Ovary (tissue), 9 donors: ENCODE results near the gene KCNN3. TPM values are rescaled to one million over a fixed set of nuclear protein-coding genes. Genes with fewer than 3 reads are reported as not detected.

ENCODE experiments used
- DNase-seq, 5 donors: peaks; one replicate each; pipeline ENCODE4 v3.0.0-alpha.2; 2019 to 2020
- H3K27ac ChIP-seq, 2 donors: fragments of 200-600 bp; one replicate each; pipeline versions ENCODE4 v1.5.1 to v1.8.0; 2019 to 2022
- H3K27me3 ChIP-seq: fragments of 200-600 bp; one replicate; pipeline ENCODE4 v1.8.0; 2022
- H3K36me3 ChIP-seq: fragments of 200-600 bp; sonication (generic); one replicate; pipeline ENCODE4 v1.5.1; 2019
- H3K4me1 ChIP-seq: one replicate; pipeline ENCODE4 v1.8.1; 2013; ENCODE audit warnings: mild to moderate bottlenecking, moderate library complexity; ENCODE audit not compliant: insufficient read depth
- H3K4me3 ChIP-seq: fragments of 200-600 bp; sonication (generic); one replicate; pipeline ENCODE4 v1.5.1; 2017
- H3K9me3 ChIP-seq, 2 donors: fragments of 200-600 bp in 1 of 2; sonication (generic) in 1 of 2; one replicate each; pipeline versions ENCODE4 v1.5.1 to v1.8.1; 2013 to 2019; ENCODE audit warnings: mild to moderate bottlenecking in 1 of 2, moderate library complexity in 1 of 2
- EP300 ChIP-seq: sonication (generic); formaldehyde crosslinking; IDR thresholded peaks from one replicate; pipeline ENCODE4 v1.6.1; 2017; ENCODE audit warnings: antibody characterized with exemption
- POLR2A ChIP-seq: fragments of 450-650 bp; IDR thresholded peaks from one replicate; pipeline ENCODE4 v1.6.1; 2017; ENCODE audit warnings: antibody characterized with exemption, mild to moderate bottlenecking, moderate library complexity
- WGBS, 3 donors: extraction: QIAGEN DNeasy Blood & Tissue Kit in 1 of 3; methylation state at CpG; one replicate each; pipeline versions ENCODE4 v1.1.5 to v1.1.7; 2013 to 2017; 5-methylcytosine and 5-hydroxymethylcytosine counted together
- intact Hi-C, 4 donors: fragments of 100-400 bp; cut with DNase I; formaldehyde crosslinking; loops; one replicate each; pipeline versions ENCODE4 v1.11.0 to v1.15.1; 2022 to 2023
- polyA plus RNA-seq, 2 donors: library from polyadenylated mRNA; stranded (reverse); fragments of 200-250 nt in 1 of 2; fragments of 350-450 nt in 1 of 2; fragmentation: Illumina TruSeq in 1 of 2; extraction: RNeasy Lipid Tissue Mini Kit (QIAGEN cat#74804) in 1 of 2; gene quantifications; one replicate each; pipeline ENCODE4 v1.2.3, GENCODE V29; 2013 to 2014
- total RNA-seq, 7 donors: library from RNA; depleted of rRNA in 2 of 7; stranded (reverse); fragments of >200 nt in 2 of 7; fragmentation: NEBNext Ultra II Directional in 3 of 7; extraction: Animal tissue kit (Norgen Biotek cat#: 25700) in 3 of 7; gene quantifications; one replicate each; pipeline versions ENCODE4 v1.1.0 to v1.2.4, GENCODE V29; 2016 to 2023
- TF ChIP-seq, protein P1 (sequence below), 3 donors: fragments of 450-650 bp in 2 of 3; fragments of 200-600 bp in 1 of 3; IDR thresholded peaks; one replicate each; pipeline versions ENCODE4 v1.5.1 to v1.8.0; 2016 to 2022; ENCODE audit warnings: antibody characterized with exemption in 3 of 3, mild to moderate bottlenecking in 1 of 3
- donor health status: DM: no; HTN: no; CAD: no; lungs with moderate emphysema.
- donor health status: DM: no; HTN: no; CAD: no.
- donor health status: Bipolar disorder and iron deficiency.
- donor health status: DM: yes; HTN: yes; CAD: no.
- donor health status: DM: no; HTN: no; CAD: no.
- donor health status: DM: yes; HTN: yes; CAD: no.

Gene KCNN3
- total and polyA plus RNA-seq, 9 donors = 0.71 to 6.1 (median 1.7) TPM

DNA sequence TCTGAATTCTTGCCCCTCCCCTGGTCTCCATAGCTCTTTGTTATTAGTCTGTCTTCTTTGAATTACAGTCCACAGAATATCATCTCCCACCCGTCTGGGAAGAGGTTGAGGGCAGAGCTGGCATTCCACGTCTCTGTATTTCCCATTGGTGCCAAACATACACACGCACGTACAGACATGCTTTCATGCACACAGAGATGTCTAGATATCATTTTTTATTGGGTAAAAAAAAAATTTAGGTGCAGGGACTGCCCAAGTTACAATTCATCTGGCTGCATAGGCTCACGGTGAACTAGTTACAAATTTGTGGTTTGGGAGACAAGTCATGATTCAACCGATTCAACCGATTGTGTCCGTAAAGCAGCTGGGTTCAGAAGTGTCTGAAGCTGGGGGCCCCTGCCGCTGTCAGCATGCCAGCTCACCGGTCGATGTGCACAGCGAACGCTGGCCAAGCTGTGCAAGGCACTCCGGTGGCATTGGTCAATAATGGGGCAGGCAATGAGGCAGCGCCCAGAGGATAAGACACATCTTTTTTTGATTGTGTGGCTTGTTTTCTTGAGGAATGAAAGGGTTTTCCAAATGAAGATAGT, 73.7 kb downstream of the KCNN3 start:
- 71 to 78% (median 73%) methylated on average over 15 of the region's 15 CpGs for WGBS, 3 donors
- no peak overlapping the region for H3K27ac ChIP-seq
- no peaks in the 10 kb centered on the region for H3K4me1 ChIP-seq
- H3K27me3 ChIP-seq = no peaks in the 10 kb centered on the region
- intact Hi-C loops = no loop called here
- no peaks in the 10 kb centered on the region for H3K9me3 ChIP-seq
- TF ChIP-seq POLR2A = no peak
- no peak for TF ChIP-seq EP300
- TF ChIP-seq, protein P1, sequence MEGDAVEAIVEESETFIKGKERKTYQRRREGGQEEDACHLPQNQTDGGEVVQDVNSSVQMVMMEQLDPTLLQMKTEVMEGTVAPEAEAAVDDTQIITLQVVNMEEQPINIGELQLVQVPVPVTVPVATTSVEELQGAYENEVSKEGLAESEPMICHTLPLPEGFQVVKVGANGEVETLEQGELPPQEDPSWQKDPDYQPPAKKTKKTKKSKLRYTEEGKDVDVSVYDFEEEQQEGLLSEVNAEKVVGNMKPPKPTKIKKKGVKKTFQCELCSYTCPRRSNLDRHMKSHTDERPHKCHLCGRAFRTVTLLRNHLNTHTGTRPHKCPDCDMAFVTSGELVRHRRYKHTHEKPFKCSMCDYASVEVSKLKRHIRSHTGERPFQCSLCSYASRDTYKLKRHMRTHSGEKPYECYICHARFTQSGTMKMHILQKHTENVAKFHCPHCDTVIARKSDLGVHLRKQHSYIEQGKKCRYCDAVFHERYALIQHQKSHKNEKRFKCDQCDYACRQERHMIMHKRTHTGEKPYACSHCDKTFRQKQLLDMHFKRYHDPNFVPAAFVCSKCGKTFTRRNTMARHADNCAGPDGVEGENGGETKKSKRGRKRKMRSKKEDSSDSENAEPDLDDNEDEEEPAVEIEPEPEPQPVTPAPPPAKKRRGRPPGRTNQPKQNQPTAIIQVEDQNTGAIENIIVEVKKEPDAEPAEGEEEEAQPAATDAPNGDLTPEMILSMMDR (IDR thresholded peaks at IDR 0.05) = no peak
- no peak for DNase-seq
- no peak overlapping the region for H3K4me3 ChIP-seq
- no peaks in the 10 kb centered on the region for H3K36me3 ChIP-seq

DNA sequence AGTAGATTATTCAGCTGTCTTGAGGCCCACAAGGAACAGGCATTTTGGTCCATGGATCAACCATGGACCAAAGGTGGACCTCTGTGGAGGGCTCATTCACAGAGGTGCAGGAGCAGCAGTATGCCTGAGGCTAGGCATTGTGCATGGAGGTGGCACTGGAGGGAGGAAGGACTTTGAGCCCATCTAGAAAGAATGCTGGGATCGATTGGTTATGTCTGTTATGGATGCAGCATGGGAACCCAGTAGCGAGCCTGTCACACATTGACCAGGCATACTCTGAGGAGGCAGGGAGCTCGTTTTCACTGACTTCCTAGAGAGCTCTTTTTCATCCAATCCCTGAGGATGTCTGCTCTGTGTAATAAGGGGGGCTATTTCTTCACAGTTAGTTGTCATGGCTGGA, 75.5 kb downstream of the KCNN3 start:
- Histone ChIP-seq H3K4me1 (no peaks in the 10 kb centered on the region), H3K4me3 (no peak overlapping the region), H3K27me3 (no peaks in the 10 kb centered on the region), H3K27ac (no peak overlapping the region), H3K36me3 (no peaks in the 10 kb centered on the region), H3K9me3 (no peaks in the 10 kb centered on the region)
- TF ChIP-seq POLR2A (no peak), EP300 (no peak)
- TF ChIP-seq, protein P1 (IDR thresholded peaks at IDR 0.05) = no peak
- intact Hi-C loops = no loop called here
- DNase-seq = no peak
- WGBS, 3 donors = 80 to 90% (median 84%) methylated on average over 3 of the region's 3 CpGs

DNA sequence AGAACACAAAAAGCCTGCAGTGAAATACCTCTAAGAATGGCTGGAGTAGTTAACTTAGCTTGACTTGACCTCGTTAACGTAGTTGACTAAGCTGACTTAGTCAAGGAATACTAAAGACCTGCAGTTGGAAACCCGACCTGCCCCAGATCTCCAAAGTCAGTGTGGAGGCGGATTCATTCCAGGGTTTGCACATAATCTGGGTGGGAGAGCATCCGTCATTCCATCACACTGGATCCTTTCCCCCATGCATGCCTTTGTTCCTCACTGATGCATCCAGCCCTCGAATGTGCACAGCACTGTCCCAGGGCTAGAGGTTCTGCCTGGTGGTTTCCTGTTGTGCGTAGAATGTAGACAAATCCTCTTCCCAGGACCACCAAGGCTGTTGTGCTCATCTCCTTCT, 76.4 kb downstream of the KCNN3 start:
- no peaks in the 10 kb centered on the region for H3K4me1 ChIP-seq
- H3K27ac ChIP-seq = no peak overlapping the region
- 78 to 86% (median 80%) methylated on average over 7 of the region's 7 CpGs for WGBS, 3 donors
- H3K9me3 ChIP-seq = no peaks in the 10 kb centered on the region
- intact Hi-C loops = no loop called here
- TF ChIP-seq, protein P1 (IDR thresholded peaks at IDR 0.05) = no peak
- TF ChIP-seq EP300 (no peak), POLR2A (no peak)
- no peaks in the 10 kb centered on the region for H3K27me3 ChIP-seq
- no peak for DNase-seq
- no peaks in the 10 kb centered on the region for H3K36me3 ChIP-seq
- H3K4me3 ChIP-seq = no peak overlapping the region

DNA sequence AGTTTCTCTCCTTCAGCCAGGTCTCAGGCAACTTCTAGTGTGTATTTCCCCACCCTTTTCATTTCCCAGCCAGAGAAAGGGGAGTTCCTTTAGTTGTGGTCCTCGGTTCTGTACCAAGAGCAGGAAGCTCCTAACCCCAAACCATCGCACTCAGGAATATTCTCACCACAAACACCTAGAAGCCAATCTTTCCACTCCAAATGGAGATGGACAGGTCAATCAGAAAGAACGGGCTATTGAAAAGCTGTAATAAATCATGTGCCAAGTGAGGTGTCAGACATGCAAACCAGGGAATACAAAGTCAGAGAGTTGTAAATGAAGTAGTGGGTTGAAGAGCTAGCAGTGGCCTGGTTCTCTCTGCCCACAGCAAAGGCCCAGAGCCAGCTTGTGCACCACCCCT, 77.2 kb downstream of the KCNN3 start:
- Histone ChIP-seq H3K4me1 (no peaks in the 10 kb centered on the region), H3K27me3 (no peaks in the 10 kb centered on the region), H3K36me3 (no peaks in the 10 kb centered on the region), H3K9me3 (no peaks in the 10 kb centered on the region), H3K27ac (no peak overlapping the region), H3K4me3 (no peak overlapping the region)
- TF ChIP-seq, protein P1 (IDR thresholded peaks at IDR 0.05) = no peak
- no peak for TF ChIP-seq POLR2A
- no peak for TF ChIP-seq EP300
- intact Hi-C loops = no loop called here
- DNase-seq = no peak
- 68 to 76% (median 72%) methylated on average over 3 of the region's 3 CpGs for WGBS, 3 donors
